Astrocyte (in vitro differentiated cells and primary cell): ENCODE measurements around the gene PMEL.

ENCODE experiments used
- EZH2 ChIP-seq: IDR thresholded peaks from 2 replicates; pipeline ENCODE4 v1.6.1; 2012; ENCODE audit warnings: mild to moderate bottlenecking, low read length, inconsistent platforms; ENCODE audit not compliant: insufficient read depth
- TF ChIP-seq, protein P1 (sequence below): IDR thresholded peaks from 2 replicates; pipeline ENCODE4 v1.5.1; 2011; ENCODE audit warnings: low read depth, mild to moderate bottlenecking, inconsistent platforms, low read length, moderate library complexity; ENCODE audit not compliant: insufficient read depth

DNA sequence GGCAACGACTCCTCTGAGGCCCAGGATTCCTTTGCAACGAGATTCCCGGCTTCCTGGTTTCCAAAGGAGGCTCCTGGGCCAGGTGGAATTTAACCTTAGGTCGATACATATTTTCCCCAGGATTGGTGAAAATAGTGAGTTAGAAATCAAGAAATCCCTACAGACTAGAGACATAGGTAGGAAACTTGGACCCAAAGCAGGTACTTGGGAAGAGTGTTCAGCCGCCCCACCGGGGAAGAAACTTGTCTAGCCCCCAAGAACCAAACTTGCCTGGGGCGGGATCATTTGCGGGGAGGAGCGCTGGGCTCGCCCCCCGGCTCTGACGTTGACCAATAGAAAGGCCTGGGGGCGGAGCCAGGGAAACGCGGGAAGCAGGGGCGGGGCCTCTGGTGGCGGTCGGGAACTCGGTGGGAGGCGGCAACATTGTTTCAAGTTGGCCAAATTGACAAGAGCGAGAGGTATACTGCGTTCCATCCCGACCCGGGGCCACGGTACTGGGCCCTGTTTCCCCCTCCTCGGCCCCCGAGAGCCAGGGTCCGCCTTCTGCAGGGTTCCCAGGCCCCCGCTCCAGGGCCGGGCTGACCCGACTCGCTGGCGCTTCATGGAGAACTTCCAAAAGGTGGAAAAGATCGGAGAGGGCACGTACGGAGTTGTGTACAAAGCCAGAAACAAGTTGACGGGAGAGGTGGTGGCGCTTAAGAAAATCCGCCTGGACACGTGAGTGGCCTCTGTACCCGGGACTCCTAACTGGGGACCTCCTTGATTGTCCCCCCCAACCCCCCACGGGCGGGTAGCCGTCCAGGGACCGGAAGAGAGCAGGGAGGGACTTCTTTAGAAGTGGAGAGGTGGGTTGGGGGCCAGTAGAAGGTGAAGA, 803 bp upstream of the PMEL start, which contains the start of gene CDK2:
- TF ChIP-seq EZH2, result no peak
- TF ChIP-seq, protein P1, sequence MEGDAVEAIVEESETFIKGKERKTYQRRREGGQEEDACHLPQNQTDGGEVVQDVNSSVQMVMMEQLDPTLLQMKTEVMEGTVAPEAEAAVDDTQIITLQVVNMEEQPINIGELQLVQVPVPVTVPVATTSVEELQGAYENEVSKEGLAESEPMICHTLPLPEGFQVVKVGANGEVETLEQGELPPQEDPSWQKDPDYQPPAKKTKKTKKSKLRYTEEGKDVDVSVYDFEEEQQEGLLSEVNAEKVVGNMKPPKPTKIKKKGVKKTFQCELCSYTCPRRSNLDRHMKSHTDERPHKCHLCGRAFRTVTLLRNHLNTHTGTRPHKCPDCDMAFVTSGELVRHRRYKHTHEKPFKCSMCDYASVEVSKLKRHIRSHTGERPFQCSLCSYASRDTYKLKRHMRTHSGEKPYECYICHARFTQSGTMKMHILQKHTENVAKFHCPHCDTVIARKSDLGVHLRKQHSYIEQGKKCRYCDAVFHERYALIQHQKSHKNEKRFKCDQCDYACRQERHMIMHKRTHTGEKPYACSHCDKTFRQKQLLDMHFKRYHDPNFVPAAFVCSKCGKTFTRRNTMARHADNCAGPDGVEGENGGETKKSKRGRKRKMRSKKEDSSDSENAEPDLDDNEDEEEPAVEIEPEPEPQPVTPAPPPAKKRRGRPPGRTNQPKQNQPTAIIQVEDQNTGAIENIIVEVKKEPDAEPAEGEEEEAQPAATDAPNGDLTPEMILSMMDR, result no peak
